ENCODE data around the gene SLC41A3.

- TF ChIP-seq CTCF (IDR thresholded peaks at IDR 0.05): no peak
- TF ChIP-seq ZFX (IDR thresholded peaks at IDR 0.05; ENCODE audit: borderline replicate concordance): no peak
These were observed 70.2 kb downstream of the SLC41A3 start for GRCh38 chr3:126013751-126014156.

Measured in 22Rv1 (cell line).